ENCODE results near the gene BAIAP2L1.

DNA sequence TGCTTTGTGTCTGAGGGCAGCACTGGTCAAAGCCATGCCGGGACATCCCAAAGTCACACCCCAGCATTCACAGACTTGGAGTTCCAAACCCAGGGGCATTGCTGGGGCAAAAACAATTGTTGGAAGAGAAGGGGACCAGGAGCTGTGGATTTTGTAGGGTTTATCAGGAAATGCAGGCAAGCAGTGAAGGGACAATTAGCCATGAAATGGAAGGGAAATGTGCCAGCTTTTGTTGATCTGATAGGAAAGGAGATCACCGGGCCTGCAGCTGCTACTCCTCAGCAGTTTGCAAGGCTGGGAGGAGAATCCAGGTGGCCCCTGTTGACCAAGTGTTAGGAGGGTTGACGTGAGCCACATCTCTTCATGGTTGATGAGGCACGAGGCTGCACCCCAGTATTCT, 122.0 kb downstream of the BAIAP2L1 start:
- TF ChIP-seq POLR2A (IDR thresholded peaks at IDR 0.05; ENCODE audit: low read depth, low read length), result no peak
- no peak for TF ChIP-seq POLR2AphosphoS5 (IDR thresholded peaks at IDR 0.05; ENCODE audit: low read depth, low read length)
- TF ChIP-seq TAF1 (IDR thresholded peaks at IDR 0.05; ENCODE audit: borderline replicate concordance, low read depth, low read length), result no peak
